ENCODE data around the gene SET.
A peak's percentile ranks its signal among the peaks of the same experiment; 100 is the strongest.

SET gene

DNA sequence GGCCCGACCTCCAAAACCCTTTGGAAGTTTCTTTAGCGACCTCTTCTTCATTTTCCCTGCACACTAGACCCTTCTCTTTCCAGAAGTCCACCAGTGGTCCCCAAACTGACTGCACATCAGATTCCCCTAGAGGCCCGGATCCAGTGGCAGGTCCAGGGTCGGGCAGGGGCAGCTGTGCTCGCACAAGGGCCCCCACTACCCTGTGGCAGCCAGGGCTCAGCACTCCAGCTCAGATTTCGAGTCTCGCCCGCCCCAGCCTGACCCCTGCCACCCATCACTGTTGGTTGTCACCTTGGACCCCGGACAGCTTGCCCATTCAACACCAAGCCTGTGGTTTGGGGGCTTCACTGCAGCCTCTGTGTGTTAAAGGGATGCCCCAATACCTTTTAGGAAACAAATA lies 42.7 kb downstream of the SET start:
- H3K4me3 ChIP-seq (ENCODE audit: control insufficient read depth, low read depth, low read length): no peak overlapping the region
- no peak for DNase-seq (ENCODE audit: low read depth)
- no peak for TF ChIP-seq CTCF (conservative IDR thresholded peaks at IDR 0.05; ENCODE audit: control insufficient read depth, insufficient read depth, low read depth, low read length)

DNA sequence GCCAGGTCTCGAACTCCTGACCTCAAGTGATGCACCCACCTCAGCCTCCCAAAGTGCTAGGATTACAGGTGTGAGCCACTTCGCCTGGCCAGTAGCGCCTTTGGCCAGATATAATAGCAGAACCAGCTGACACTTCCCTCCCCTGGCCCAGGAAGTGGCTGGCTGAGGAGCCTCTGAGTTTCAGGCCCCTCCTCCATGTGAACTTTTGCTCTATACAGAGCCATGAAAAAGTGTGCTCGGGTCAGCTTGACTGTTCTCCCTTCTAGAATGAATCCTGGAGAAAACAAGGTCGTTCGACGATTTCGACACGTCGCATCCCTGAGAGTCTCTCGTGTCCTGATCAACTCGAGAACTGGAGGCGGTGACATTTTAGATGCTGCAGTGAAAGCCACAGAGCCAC lies 43.6 kb downstream of the SET start:
- no peak for TF ChIP-seq CTCF (conservative IDR thresholded peaks at IDR 0.05; ENCODE audit: control insufficient read depth, insufficient read depth, low read depth, low read length)
- DNase-seq (ENCODE audit: low read depth): no peak
- H3K4me3 ChIP-seq (ENCODE audit: control insufficient read depth, low read depth, low read length): no peak overlapping the region

DNA sequence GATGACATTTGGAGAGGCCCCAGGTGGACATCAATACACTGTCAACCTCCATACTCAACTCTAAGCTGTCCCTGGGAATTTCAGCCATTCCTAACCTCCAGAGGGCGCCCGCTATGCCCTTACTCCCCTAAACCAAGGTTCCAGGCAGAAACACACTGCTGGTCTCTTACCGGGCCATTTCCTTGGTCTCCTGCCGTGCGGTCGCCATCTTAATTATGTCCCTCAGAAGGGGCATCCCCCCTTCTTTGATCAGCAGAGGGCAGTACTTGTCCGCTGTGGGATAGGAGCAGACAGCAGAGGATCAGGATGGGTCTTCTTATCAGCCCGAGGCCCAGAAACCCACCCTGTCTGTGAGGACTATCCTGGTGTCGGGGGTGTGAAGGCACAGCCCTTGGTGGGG lies 44.2 kb downstream of the SET start:
- DNase-seq (ENCODE audit: low read depth): peak; percentile 79
- H3K4me3 ChIP-seq (ENCODE audit: control insufficient read depth, low read depth, low read length): no peak overlapping the region
- TF ChIP-seq CTCF (conservative IDR thresholded peaks at IDR 0.05; ENCODE audit: control insufficient read depth, insufficient read depth, low read depth, low read length): peak; percentile 83

GRCh38 chr9:128735373-128735772 lies 46.4 kb downstream of the SET start:
- no peak overlapping the region for H3K4me3 ChIP-seq (ENCODE audit: control insufficient read depth, low read depth, low read length)
- TF ChIP-seq CTCF (conservative IDR thresholded peaks at IDR 0.05; ENCODE audit: control insufficient read depth, insufficient read depth, low read depth, low read length): no peak
- DNase-seq (ENCODE audit: low read depth): no peak

GRCh38 chr9:128742401-128742800 lies 53.4 kb downstream of the SET start:
- H3K4me3 ChIP-seq (ENCODE audit: control insufficient read depth, low read depth, low read length): no peak overlapping the region
- TF ChIP-seq CTCF (conservative IDR thresholded peaks at IDR 0.05; ENCODE audit: control insufficient read depth, insufficient read depth, low read depth, low read length): no peak
- DNase-seq (ENCODE audit: low read depth): no peak

- no peak for DNase-seq (ENCODE audit: low read depth)
- TF ChIP-seq CTCF (conservative IDR thresholded peaks at IDR 0.05; ENCODE audit: control insufficient read depth, insufficient read depth, low read depth, low read length): no peak
- no peak overlapping the region for H3K4me3 ChIP-seq (ENCODE audit: control insufficient read depth, low read depth, low read length)
These were observed 54.4 kb downstream of the SET start for GRCh38 chr9:128743421-128743820.
